ENCODE data around the gene GABRR2. TPM values are rescaled to one million over a fixed set of nuclear protein-coding genes. Genes with fewer than 3 reads are reported as not detected.
"Not testable (repeated sequence)": the region's sequence is repeated elsewhere in the genome, so short reads cannot be mapped to it uniquely, and the experiment has no call there.

The GABRR2 gene
- total and polyA plus RNA-seq, 2 of the 4 experiments (the other 2 are of a cell fraction), result 0.26 TPM; not detected in 1

- H3K9me3 ChIP-seq (ENCODE audit: control insufficient read depth, insufficient read depth, low read length); H3K4me1 ChIP-seq (ENCODE audit: control insufficient read depth, insufficient read depth, low read length); H3K14ac ChIP-seq (replicated peaks; ENCODE audit: low read depth, low read length); dilution Hi-C loops (cut with HindIII; ENCODE audit: low sequenced_read_pairs, unreplicated experiment); H3K27me3 ChIP-seq (ENCODE audit: control insufficient read depth, insufficient read depth, low read length); H4K5ac ChIP-seq (ENCODE audit: low read depth, low read length); H2AK9ac ChIP-seq (replicated peaks; ENCODE audit: low read depth, low read length, poor library complexity); DNase-seq; H3K4me2 ChIP-seq (ENCODE audit: low read depth, low read length); H3K18ac ChIP-seq (ENCODE audit: low read depth, low read length); CTCF ChIA-PET; H3K36me3 ChIP-seq (ENCODE audit: control insufficient read depth, insufficient read depth, low read length); H2BK15ac ChIP-seq (ENCODE audit: low read depth, low read length); in situ Hi-C loops (cut with MboI; ENCODE audit: low sequenced_read_pairs); POLR2A ChIA-PET (ENCODE audit: unreplicated experiment); intact Hi-C loops (cut with micrococcal nuclease); H3K9me1 ChIP-seq (ENCODE audit: insufficient read depth, low read length); H3K56ac ChIP-seq (ENCODE audit: extremely low read depth, insufficient read depth, low read length); H3K27ac ChIP-seq (ENCODE audit: insufficient read depth, low read length); H4K8ac ChIP-seq (ENCODE audit: low read depth in 2 of 2, low read length in 2 of 2); H4K91ac ChIP-seq (ENCODE audit: insufficient read depth, low read depth, low read length); H2AFZ ChIP-seq (replicated peaks; ENCODE audit: low read length, poor library complexity); H3K4ac ChIP-seq (ENCODE audit: low read depth, low read length); H2BK20ac ChIP-seq (ENCODE audit: low read depth, low read length); H3K23ac ChIP-seq (ENCODE audit: low read depth, low read length); ATAC-seq (ENCODE audit: low read depth); BruUV-seq (replicated peaks); H4K20me1 ChIP-seq (ENCODE audit: insufficient read depth, low read length); H2BK120ac ChIP-seq (ENCODE audit: low read depth, low read length); H3K4me3 ChIP-seq (ENCODE audit: insufficient read depth, low read depth, low read length); H2AK5ac ChIP-seq (ENCODE audit: low read depth, low read length); H2BK5ac ChIP-seq (ENCODE audit: low read depth, low read length, poor library complexity, severe bottlenecking); H3K79me1 ChIP-seq (ENCODE audit: low read depth in 1 of 2, low read length in 2 of 2); H3K9ac ChIP-seq (ENCODE audit: low read depth, low read length): not testable (repeated sequence)
- 80% methylated on average over 1 of the region's 15 CpGs; no CpG with 5 or more reads in 1 of the 2 experiments for WGBS, 2 experiments (ENCODE audit: extremely low coverage in 2 of 2, insufficient read length in 1 of 2)
Observed at GRCh38 chr6:89233605-89234004, 81.5 kb downstream of the GABRR2 start.

All from IMR-90 (cell line).